Renal cortex interstitium (tissue), 11 donors: Measurements from ENCODE around the gene SLC9A5. TPM values are rescaled to one million over a fixed set of nuclear protein-coding genes. Genes with fewer than 3 reads are reported as not detected.

ENCODE experiments used
- DNase-seq, 11 donors: peaks; one replicate each; pipeline ENCODE4 v3.0.0-alpha.2; 2013; ENCODE audit warnings: low read depth in 9 of 11, low spot score in 4 of 11; ENCODE audit errors: extremely low read depth in 1 of 11
- polyA plus RNA-seq, 3 donors: library from polyadenylated mRNA; unstranded; fragments of 120-200 nt; gene quantifications; one replicate each; pipeline ENCODE4 v1.2.1, GENCODE V29; 2013; ENCODE audit not compliant: insufficient read length in 3 of 3

SLC9A5 gene
- polyA plus RNA-seq, 3 donors, result 3.4 to 5.5 (median 3.9) TPM

GRCh38 chr16:67248073-67248400 lies 742 bp upstream of the SLC9A5 start:
- DNase-seq, result no peak

- no peak for DNase-seq
Measured at GRCh38 chr16:67249178-67250044, 632 bp downstream of the SLC9A5 start.

- DNase-seq, result no peak
Measured at GRCh38 chr16:67250045-67250327, 1.2 kb downstream of the SLC9A5 start.

DNA sequence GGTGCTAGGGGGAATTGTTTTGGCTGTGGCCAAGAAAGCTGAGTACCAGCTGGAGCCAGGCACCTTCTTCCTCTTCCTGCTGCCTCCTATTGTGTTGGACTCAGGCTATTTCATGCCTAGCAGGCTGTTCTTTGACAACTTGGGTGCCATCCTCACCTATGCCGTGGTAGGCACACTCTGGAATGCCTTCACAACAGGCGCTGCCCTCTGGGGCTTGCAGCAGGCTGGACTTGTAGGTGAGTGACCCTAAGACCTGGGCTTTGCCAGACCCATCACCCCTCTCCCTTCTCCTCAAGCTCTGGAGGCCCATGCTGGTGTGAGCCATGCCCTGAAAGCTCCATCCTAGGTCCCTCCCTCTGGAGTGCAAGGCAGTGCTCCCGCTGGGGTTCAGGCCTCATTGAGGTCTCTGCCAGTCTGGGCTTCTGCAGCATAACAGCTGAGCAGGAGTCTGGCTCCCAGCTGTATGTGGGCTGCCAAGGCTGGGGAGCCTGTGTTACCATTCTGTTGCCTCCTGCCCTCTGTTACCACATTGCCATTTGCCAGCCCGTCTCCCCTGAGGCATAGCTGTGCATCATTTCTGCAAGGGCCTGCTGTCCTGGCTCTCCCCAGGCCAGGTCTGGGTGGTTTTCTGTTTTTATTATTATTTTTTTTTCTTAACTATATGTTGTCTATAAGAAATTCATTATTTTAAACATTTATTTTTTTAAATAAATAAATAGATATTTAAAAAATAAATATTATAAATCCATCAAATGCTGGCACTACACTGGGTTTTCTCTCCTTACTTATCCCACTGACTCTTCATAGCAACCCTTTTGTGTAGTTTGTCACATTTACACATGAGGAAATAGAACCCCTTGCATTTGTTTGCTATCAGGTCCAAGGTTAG lies 4.1 kb downstream of the SLC9A5 start:
- DNase-seq, result no peak

GRCh38 chr16:67254801-67255552 lies 6.2 kb downstream of the SLC9A5 start:
- DNase-seq, result no peak

- DNase-seq, result no peak
Measured at GRCh38 chr16:67255553-67256221, 6.9 kb downstream of the SLC9A5 start.

GRCh38 chr16:67256701-67257230 lies 8.0 kb downstream of the SLC9A5 start:
- DNase-seq, result no peak

DNA sequence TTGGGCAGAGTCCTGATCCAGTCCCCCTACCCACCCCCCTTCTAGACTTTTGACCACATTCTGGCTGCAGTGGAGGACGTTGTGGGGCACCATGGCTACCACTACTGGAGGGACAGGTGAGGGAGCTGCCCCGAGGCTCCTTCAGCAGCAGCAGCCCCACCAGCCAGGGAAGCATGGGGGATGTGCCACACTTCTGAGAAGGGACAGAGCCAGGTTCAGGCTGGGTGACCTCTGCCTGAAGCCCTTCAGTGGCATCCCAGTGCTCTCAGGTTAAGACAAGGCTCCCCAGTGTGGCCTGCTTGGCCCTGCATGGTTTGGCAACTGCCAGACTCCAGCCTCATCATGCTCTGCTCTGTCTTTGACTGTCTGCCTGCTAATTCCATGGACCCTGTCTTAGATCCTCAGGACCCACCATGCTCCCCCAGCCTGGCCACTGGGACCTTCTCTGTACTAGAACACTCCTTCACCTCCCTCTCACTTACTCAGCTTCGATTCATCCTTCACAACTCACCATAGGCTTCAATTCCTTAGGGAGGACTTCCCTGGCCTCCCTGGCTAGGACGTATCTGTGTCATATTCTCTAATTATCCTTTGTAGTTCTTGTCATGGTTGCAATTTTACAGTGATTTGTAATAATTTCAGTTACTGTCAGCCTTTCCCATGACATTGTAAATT lies 8.8 kb downstream of the SLC9A5 start:
- DNase-seq, result no peak

DNA sequence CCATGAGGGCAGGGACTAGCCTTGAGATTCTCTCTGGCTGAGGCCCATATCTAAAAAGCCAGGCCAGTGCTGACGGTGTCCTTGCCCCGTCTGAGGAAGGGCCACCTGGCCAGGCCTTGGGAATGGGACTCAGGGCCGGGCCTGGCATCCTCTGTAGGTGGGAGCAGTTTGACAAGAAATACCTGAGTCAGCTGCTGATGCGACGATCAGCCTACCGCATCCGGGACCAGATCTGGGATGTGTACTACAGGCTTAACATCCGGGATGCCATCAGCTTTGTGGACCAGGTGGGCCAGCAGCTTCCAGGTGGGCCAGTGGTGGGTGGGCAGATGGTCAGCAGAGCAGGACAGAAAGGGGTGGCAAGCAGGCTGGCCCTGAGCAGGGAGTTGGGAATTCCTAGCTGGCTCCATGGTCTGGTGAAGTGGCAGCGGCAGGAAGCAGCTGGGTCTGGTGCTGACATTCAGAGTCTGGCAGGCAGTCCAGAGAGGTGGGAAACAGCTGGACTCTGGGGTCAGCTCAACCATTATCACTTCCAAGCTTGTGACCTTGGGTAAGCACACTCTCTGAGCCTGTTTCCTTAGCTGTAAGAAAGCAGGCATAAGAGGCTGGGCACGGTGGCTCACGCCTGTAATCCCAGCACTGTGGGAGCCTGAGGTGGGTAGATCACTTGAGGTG lies 9.5 kb downstream of the SLC9A5 start:
- no peak for DNase-seq

DNA sequence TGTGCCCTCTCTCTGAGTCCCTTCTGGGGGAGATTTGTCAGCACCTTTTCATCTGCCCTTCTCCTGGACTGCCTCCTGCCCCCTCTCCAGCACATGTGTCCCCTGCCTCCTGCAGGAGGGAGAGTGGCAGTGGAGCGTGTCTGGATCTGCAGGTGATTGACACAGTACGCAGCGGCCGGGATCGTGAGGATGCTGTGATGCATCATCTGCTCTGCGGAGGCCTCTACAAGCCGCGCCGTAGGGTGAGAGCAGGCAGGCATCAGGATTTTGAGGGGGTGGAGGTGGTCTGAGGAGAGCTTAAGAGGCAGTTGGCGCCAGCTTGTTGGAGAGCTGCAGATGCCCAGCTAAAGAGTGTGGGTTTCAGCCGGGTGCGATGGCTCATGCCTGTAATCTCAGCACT lies 10.9 kb downstream of the SLC9A5 start:
- DNase-seq, result no peak

- DNase-seq, result peak in 2 of 11 donors; percentile 28 to 45
Measured at GRCh38 chr16:67260426-67261063, 11.8 kb downstream of the SLC9A5 start.

GRCh38 chr16:67263201-67263600 lies 14.4 kb downstream of the SLC9A5 start:
- DNase-seq, result no peak

GRCh38 chr16:67264277-67264676 lies 15.5 kb downstream of the SLC9A5 start:
- no peak for DNase-seq

DNA sequence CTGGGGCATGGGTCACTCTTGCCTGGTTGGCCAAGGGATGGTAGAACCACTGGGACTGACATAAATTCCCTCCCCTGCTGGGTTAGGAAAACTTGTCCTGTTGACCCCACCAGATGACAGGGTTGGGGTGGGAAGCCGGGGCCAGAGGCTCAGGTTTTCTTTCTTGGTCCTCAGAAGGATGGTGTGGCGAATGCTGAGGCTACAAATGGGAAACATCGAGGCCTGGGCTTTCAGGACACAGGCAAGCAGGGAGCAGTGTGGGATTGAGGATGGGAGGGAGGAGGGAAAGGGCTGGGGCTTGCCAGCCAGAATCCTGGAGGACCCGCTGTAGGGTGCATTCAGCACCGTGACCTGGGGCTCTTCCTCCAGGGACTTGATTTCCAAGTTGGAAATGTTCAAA lies 16.1 kb downstream of the SLC9A5 start:
- no peak for DNase-seq

DNA sequence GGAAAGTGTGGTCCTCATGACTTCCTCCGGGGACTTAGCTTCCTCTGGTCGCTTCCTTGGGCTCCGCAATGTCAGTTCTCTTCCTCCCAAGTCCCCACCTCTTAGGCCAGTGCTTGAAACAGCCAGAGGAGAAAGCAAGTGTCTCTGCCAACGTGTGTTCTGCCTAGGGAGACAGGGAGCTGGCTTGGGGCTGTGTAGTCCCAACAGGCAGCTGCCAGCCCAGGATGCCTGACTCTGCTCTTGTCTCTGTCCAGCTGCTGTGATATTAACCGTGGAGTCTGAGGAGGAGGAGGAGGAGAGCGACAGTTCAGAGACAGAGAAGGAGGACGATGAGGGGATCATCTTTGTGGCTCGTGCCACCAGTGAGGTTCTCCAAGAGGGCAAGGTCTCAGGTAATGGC lies 17.1 kb downstream of the SLC9A5 start:
- DNase-seq, result no peak

DNA sequence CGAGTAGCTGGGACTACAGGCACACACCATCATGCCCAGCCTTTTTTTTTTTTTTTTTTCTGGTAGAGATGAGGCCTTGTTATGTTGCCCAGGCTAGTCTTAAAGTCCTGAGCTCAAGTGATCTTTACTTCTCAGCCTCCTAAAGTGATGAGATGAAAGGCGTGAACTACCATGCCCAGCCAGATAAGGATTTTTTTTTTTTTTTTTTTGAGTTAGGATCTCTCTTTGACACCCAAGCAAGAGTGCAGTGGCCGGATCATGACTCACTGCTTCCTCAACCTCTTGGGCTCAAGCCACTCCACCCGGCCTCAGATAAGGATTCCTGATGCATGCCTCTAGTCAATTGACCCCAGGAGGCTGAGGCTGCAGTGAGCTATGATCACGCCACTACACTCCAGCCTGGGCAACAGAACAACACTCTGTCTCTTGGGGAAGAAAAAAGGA lies 19.4 kb downstream of the SLC9A5 start:
- DNase-seq, result no peak

DNA sequence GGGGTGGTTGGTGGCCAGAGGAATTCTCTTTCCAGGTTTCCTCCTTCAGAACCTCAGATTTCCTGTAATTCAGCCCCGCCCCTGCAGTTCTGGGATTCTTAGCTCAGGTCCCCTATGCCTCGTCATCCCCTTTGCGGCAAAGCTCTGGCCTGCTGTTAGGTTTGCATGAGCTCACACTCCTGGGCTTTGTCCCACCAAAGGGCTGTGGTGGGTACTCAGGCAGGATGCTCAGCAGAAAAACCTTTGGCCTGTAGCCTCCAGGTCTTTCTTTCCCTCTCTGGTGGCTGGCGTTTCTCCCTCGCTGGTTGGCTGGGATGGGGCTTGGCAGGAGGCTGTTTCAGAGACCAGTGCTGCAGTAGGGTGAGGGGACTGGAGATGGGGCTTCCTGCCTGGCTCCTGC lies 21.0 kb downstream of the SLC9A5 start:
- no peak for DNase-seq
